ENCODE measurements around the gene IGFL3.
"Not testable (repeated sequence)": the region's sequence is repeated elsewhere in the genome, so short reads cannot be mapped to it uniquely, and the experiment has no call there.

- TF ChIP-seq POLR2A (IDR thresholded peaks at IDR 0.05; ENCODE audit: low read length); GATA1 (IDR thresholded peaks at IDR 0.05; ENCODE audit: low read depth, low read length): not testable (repeated sequence)
Measured at GRCh38 chr19:46078573-46079332, 45.7 kb downstream of the IGFL3 start.
